ENCODE results near the gene CASR.

The CASR gene

DNA sequence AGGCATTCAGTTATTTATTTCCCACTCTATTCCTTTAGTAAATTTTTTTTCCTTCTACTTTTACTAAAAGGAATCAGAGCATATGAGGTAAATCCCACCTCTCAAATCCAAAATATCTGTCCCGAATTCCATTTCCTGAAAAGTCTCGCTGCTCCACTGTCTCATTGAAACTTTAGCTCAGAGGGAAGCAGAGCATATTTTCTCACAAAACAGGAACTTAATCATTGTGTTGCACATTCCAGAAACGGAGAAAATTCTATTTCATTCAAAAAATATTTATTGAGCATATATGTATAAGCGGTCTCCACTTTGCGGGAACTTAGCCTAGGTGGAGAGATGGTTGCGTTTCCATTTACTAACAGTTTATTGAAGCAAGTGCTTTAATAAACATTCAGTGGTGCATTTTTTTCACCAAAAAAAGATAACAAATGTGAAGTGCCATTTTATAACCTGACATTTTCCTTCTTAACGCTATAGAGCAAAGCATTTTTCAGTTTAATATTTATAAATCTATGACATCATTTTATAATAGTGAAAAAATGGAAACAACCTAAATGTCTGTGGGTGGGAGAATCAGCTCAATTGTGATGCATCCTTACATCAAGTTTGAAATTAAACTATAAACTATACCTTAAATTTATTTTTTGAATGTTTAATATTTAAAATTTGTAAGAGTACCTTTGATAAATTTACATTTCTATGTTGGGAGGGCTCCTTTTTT, 74.3 kb downstream of the CASR start:
- TF ChIP-seq RAD21 (IDR thresholded peaks at IDR 0.05; ENCODE audit: low read depth): no peak
- TF ChIP-seq, protein P1, sequence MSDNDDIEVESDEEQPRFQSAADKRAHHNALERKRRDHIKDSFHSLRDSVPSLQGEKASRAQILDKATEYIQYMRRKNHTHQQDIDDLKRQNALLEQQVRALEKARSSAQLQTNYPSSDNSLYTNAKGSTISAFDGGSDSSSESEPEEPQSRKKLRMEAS (IDR thresholded peaks at IDR 0.05): no peak
- TF ChIP-seq, protein P2, sequence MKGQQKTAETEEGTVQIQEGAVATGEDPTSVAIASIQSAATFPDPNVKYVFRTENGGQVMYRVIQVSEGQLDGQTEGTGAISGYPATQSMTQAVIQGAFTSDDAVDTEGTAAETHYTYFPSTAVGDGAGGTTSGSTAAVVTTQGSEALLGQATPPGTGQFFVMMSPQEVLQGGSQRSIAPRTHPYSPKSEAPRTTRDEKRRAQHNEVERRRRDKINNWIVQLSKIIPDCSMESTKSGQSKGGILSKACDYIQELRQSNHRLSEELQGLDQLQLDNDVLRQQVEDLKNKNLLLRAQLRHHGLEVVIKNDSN (IDR thresholded peaks at IDR 0.05): no peak
- TF ChIP-seq ZBTB7A (IDR thresholded peaks at IDR 0.05; ENCODE audit: low read depth): no peak
- no peak for TF ChIP-seq CREB1 (IDR thresholded peaks at IDR 0.05; ENCODE audit: low read depth)
- no peak for TF ChIP-seq EGR1 (IDR thresholded peaks at IDR 0.05)
- TF ChIP-seq CEBPB (IDR thresholded peaks at IDR 0.05): no peak
- no peak for TF ChIP-seq TEAD4 (IDR thresholded peaks at IDR 0.05)
- no peak for TF ChIP-seq EP300 (IDR thresholded peaks at IDR 0.05; ENCODE audit: borderline replicate concordance)
- no peak for TF ChIP-seq TCF12 (IDR thresholded peaks at IDR 0.05; ENCODE audit: low read depth)
- TF ChIP-seq TAF1 (IDR thresholded peaks at IDR 0.05; ENCODE audit: low read depth): no peak
- TF ChIP-seq, protein P3, sequence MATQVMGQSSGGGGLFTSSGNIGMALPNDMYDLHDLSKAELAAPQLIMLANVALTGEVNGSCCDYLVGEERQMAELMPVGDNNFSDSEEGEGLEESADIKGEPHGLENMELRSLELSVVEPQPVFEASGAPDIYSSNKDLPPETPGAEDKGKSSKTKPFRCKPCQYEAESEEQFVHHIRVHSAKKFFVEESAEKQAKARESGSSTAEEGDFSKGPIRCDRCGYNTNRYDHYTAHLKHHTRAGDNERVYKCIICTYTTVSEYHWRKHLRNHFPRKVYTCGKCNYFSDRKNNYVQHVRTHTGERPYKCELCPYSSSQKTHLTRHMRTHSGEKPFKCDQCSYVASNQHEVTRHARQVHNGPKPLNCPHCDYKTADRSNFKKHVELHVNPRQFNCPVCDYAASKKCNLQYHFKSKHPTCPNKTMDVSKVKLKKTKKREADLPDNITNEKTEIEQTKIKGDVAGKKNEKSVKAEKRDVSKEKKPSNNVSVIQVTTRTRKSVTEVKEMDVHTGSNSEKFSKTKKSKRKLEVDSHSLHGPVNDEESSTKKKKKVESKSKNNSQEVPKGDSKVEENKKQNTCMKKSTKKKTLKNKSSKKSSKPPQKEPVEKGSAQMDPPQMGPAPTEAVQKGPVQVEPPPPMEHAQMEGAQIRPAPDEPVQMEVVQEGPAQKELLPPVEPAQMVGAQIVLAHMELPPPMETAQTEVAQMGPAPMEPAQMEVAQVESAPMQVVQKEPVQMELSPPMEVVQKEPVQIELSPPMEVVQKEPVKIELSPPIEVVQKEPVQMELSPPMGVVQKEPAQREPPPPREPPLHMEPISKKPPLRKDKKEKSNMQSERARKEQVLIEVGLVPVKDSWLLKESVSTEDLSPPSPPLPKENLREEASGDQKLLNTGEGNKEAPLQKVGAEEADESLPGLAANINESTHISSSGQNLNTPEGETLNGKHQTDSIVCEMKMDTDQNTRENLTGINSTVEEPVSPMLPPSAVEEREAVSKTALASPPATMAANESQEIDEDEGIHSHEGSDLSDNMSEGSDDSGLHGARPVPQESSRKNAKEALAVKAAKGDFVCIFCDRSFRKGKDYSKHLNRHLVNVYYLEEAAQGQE (IDR thresholded peaks at IDR 0.05; ENCODE audit: low read depth): no peak
- TF ChIP-seq NFIC (IDR thresholded peaks at IDR 0.05): no peak
- TF ChIP-seq YY1 (IDR thresholded peaks at IDR 0.05; ENCODE audit: low read depth): no peak

DNA sequence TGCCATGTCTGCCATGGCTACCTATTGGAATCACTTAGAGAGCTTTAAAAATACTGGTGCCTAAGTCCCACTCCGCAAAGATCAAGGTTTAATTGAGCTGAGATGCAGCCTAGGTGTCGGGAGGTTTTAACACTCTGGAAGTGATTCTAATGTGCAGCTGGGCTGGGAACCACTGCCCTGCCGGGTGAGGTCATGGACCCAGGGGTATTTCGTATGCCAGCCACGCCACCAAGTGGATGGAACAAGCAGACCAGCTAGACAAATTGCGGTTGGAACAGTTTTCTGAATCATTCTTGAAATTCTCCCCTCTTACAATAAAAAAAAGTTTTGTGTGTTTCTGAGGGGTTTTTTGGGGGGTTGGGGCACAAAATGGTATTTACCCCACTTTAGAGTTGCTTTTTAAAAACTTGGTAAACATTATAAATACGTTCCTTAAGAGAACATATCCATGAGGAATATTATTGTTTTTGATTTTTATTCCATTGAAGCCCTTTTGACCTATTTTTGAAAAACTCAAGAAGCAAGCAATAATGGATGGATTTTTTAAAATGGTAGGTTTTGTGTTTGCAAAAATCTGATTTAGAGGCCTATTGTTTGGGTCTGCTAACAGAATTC, 75.4 kb downstream of the CASR start:
- TF ChIP-seq RAD21 (IDR thresholded peaks at IDR 0.05; ENCODE audit: low read depth) (peak; percentile 85), TEAD4 (IDR thresholded peaks at IDR 0.05) (peak; percentile 13; the same call in 1 of the 2 replicates)
- TF ChIP-seq, protein P1 (IDR thresholded peaks at IDR 0.05): no peak

DNA sequence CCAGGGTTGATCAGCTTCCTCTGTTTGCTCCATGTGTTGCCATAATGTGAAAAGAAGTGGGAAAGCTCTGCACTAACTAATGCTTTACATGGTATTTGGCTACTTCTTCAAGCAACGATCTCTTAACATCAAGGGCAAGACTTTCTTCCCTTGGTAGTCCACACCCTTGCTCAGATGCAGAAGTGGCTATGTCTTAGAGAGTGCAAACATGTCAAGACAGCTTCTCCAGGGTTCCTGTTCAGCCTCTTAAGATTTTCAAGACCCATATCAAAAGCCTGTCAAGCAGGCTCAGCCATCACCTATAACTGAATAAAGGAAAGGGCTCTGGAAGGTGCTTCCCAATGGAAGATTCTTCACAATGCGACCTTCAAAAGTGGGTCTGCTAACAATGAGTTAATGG, 76.7 kb downstream of the CASR start:
- TF ChIP-seq EGR1 (IDR thresholded peaks at IDR 0.05) (no peak), TAF1 (IDR thresholded peaks at IDR 0.05; ENCODE audit: low read depth) (no peak), NFIC (IDR thresholded peaks at IDR 0.05) (no peak), ZBTB7A (IDR thresholded peaks at IDR 0.05; ENCODE audit: low read depth) (no peak), RAD21 (IDR thresholded peaks at IDR 0.05; ENCODE audit: low read depth) (no peak), EP300 (IDR thresholded peaks at IDR 0.05; ENCODE audit: borderline replicate concordance) (no peak), TEAD4 (IDR thresholded peaks at IDR 0.05) (no peak)
- TF ChIP-seq, protein P3 (IDR thresholded peaks at IDR 0.05; ENCODE audit: low read depth): no peak
- TF ChIP-seq, protein P1 (IDR thresholded peaks at IDR 0.05): no peak

DNA sequence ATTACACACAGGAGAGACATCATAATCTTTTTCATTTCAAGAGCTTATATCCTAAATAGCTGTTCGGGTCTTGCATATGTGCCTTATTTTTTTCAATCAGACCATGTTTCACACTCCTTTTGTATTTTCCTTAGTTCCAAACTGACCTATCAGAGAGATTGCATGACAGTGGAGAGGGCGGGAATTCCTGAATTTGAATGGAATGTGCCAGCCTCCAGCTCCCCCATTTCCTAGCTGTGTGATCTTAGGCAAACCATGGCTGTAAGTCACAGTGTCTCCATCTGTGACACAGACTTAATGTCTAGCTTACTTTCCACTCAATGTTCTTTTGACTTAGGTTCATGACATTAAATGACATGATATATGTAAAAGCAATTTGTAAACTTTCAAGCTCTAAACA, 79.6 kb downstream of the CASR start:
- no peak for TF ChIP-seq TEAD4 (IDR thresholded peaks at IDR 0.05)
- no peak for TF ChIP-seq EP300 (IDR thresholded peaks at IDR 0.05; ENCODE audit: borderline replicate concordance)
- TF ChIP-seq, protein P2 (IDR thresholded peaks at IDR 0.05): no peak
- TF ChIP-seq, protein P1 (IDR thresholded peaks at IDR 0.05): no peak
- no peak for TF ChIP-seq EGR1 (IDR thresholded peaks at IDR 0.05)
- no peak for TF ChIP-seq CEBPB (IDR thresholded peaks at IDR 0.05)

DNA sequence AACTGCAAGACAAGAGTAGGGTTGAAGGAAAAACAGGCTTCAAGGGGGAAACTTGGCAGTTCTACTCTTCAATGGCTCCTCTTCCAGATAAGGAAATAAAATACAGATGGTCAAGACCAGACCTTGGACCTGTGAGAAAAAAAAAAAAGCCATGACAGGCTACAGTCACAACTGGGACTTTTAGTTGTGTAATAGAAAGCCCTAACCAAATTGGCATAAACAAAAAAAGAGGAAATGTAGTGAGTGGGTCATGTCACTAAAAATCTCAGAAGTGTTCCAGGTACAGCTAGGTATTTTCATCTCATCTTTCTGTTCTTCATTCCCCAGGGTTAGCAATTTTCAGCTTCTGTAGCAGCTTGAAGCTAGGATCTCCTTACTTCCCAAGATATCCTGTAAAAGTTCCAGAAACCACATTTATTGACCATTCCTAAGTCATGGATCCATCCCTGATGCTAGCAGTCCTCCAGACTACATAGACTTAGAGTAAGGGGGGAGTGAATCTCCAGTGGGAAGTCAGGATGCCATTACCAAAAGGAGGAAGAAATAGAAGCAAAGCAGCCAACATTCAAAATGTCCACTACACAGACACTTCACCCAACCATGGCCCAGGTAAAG, 80.6 kb downstream of the CASR start:
- TF ChIP-seq, protein P3 (IDR thresholded peaks at IDR 0.05; ENCODE audit: low read depth): no peak
- TF ChIP-seq, protein P1 (IDR thresholded peaks at IDR 0.05): no peak
- TF ChIP-seq EP300 (IDR thresholded peaks at IDR 0.05; ENCODE audit: borderline replicate concordance): no peak
- no peak for TF ChIP-seq RAD21 (IDR thresholded peaks at IDR 0.05; ENCODE audit: low read depth)
- TF ChIP-seq CREB1 (IDR thresholded peaks at IDR 0.05; ENCODE audit: low read depth): no peak
- TF ChIP-seq, protein P2 (IDR thresholded peaks at IDR 0.05): no peak
- TF ChIP-seq TAF1 (IDR thresholded peaks at IDR 0.05; ENCODE audit: low read depth): no peak
- no peak for TF ChIP-seq FOXM1 (IDR thresholded peaks at IDR 0.05; ENCODE audit: borderline replicate concordance, low read depth)
- no peak for TF ChIP-seq ZBTB7A (IDR thresholded peaks at IDR 0.05; ENCODE audit: low read depth)
